GM19397 (cell line): Measurements from ENCODE around the gene RSPH1.
"Not testable (repeated sequence)": the region's sequence is repeated elsewhere in the genome, so short reads cannot be mapped to it uniquely, and the experiment has no call there.

ENCODE experiments used
- ATAC-seq: cut with Tn5 transposase; IDR thresholded peaks from one replicate; pipeline ENCODE4 v1.9.1; 2021; ENCODE audit warnings: mild to moderate bottlenecking, moderate library complexity; ENCODE audit not compliant: unreplicated experiment

RSPH1 gene

DNA sequence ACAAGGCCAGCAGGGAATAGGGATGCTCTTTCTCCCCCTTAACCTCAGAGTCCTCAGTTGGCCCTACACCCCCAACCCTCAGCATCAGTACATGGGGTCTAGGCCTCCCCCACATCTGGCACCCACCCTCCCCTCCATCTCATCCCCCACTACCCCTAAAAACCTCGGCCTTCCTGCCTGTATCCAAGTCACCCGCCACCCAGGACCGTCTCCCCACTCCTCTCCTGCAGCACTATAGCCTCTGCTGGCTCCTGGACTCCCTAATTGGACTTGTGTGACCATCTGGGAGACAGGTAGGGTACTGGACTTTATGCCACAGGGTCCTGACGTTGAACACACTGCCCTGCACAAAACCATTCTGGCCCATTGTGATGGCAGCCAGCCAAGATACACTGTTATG is 6.0 kb downstream of the RSPH1 start:
- ATAC-seq = no peak

DNA sequence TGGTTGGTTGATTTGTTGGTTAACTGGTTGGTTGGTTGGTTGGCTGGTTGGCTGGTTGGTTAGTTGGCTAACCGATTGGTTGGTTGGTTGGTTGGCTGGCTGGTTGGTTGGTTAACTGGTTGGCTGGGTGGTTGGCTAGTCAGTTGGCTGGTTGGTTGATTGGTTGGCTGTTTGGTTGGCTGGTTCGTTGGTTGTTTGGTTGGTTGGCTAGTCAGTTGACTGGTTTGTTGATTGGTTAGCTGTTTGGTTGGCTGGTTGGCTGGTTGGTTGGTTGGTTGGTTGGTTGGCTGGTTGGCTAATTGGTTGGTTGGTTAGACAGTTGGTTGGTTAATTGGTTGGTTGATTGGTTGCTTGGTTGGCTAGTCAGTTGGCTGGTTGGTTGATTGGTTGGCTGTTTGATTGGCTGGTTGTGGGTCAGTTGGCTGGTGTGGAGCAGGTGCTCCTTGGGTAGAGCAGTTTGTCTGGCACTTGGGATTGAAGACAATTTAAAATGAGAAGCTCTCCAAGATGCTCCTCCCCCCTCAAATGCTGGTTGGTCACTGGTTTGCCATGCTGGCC is 6.9 kb downstream of the RSPH1 start:
- ATAC-seq = no peak

DNA sequence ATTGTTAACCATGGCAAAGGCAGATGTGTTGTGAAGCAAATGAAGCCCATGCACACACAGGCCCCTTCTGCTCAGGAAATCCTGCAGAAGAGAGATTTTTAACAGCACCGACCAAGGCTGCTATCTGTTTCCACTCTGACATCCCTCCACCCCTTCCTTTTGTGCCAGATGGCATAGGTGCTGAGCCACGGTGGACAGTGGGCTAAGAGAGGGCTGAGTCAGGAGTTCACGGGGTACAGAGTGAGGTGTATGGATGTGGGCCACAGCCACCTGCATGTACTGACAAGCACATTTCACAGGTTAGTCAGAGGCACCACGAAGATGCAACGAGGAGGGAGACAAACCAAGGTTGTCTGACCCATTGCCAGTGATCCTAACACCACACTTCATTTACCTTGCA is 9.5 kb downstream of the RSPH1 start:
- ATAC-seq = no peak

DNA sequence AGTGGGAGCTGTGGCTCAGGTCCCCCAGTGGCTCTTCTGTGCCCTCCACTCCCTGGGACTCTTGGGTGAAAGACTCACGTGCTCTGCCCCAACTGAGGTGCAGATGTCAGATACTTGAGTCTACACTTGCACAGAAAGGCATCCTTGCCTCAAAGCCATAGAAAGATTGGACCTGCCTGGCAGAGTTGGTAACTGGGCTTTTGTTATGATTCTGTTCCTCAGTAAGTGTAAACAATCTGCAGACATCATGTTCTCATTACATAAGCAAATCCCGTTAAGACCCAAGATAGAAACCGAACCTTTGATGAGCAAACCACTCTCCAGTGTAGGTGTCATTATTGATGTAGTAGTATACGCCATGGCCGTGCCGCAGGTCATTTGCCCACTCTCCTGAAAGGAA is 10.0 kb downstream of the RSPH1 start:
- no peak for ATAC-seq

DNA sequence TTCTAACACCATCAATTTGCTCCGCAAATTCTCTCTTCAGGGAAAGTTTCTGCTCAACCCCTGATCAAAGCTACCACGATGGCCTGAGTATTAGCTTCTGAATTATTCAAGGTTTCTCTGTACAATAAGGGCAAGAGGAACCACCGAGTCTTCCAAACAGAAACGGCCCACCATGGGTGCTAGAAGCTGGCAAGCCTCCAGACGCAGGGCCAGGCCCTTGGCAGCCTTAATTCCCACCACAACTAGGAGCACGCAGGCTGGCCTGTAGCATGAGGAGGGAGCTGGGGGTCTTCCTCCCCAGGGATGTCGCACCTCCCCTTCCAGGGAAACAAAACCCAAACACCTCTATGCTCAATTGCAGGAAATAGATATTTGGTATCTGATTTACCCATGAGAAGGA is 11.1 kb downstream of the RSPH1 start:
- no peak for ATAC-seq

DNA sequence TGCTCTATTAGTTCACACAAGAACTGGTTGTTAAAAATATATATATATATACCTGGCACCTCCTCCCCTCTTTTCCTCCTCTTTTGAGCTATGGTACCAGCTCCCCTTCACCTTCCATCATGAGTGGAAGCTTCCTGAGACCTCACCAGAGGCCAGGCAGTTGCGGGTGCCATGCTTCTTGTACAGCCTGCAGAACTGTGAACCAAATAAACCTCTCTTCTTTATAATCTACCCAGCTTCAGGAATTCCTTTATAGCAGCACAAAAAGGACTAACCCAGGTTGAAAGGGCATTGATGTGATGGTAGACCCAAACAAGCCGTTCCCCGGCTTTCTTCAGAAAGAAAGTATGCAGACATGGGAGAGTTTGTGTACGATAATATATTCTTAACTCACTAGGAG is 14.9 kb downstream of the RSPH1 start:
- no peak for ATAC-seq

DNA sequence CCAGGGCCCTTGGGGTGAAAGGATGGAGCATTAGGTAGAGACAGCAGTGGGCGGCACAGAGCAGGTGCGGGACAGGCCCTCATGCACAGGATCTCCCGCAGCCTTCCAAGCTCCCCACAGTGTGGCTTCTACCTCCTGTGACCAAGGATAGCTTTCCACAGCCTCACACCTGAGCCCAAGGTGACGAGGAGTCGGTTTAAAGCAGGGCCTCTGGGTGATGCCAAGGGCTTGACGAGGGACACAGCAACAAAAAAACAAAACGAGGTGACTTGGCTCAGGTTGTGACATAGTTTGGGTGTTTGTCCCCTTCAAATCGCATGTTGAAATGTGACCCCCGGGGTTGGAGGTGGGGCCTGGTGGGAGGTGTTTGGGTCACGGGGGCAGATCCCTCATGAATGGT is 15.3 kb downstream of the RSPH1 start:
- no peak for ATAC-seq

DNA sequence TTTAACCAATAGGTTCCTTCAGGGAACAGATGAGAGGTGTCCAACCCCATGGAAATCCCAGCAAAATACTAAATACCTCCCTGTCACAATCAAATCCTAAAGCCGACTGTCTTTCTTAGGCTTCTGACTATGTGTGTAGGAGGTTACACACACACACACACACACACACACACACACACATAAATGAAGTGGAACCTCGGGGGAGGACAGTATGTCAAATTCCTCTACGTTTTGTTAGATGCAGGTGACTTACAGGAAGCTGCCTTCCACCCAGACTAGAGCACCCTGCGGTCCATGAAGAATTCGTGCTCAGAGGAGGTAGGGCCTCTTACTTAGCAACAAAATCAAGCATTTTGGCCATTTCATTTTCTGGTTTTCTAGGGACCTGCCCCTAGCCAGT is 16.4 kb downstream of the RSPH1 start:
- no peak for ATAC-seq

DNA sequence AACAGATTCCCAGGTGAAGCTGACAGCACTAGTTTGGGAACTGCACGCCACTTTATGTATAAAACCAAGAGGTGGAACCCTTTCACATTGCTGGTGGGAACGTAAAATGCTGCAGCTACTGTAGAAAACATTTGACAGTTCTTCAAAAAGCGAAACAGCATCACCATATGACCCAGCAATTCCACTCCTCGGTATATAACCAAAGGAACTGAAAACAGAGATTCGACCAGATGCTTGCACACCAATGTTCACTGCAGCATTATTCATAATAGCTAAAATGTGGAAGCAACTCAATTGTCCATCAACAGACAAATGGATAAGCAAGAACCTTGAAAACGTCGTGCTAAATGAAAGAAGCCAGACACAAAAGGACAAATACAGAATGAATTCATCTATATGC is 17.5 kb downstream of the RSPH1 start:
- no peak for ATAC-seq

DNA sequence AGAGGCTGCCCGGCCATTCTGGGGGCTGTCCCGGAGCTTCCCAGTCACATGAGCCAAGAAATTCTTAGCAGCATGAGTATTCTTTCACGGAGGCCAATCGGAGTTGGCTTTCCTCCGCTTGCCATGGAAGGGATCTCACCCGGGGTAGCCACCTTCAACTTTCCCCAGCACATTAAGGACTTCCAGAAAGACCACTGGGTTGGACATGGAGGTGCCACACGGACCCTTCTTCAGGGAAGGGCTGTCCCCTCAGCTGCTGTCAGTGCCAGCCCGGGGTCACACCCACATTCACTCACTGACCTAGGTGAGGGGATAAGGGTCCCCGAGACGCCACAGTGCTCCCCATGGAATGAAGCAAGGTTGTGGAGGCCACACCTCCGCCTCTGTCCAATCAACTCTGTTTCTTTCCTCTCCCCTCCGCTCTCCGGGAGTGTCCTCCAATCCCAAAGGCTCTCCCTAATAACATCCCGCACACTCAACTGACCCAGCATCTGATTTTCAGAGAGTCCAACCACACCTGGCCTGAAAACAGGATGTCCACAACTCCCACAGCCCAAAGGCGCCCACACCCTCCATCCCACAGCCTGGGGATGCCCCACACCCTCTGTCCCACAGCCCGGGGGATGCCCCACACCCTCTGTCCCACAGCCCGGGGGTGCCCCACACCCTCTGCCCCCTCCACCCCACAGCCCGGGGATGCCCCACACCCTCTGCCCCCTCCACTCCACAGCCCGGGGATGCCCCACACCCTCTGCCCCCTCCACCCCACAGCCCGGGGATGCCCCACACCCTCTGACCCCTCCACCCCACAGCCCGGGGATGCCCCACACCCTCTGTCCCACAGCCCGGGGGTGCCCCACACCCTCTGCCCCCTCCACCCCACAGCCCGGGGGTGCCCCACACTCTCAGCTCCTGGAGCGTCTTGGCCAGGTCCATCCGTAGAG is 19.4 kb downstream of the RSPH1 start:
- no peak for ATAC-seq

DNA sequence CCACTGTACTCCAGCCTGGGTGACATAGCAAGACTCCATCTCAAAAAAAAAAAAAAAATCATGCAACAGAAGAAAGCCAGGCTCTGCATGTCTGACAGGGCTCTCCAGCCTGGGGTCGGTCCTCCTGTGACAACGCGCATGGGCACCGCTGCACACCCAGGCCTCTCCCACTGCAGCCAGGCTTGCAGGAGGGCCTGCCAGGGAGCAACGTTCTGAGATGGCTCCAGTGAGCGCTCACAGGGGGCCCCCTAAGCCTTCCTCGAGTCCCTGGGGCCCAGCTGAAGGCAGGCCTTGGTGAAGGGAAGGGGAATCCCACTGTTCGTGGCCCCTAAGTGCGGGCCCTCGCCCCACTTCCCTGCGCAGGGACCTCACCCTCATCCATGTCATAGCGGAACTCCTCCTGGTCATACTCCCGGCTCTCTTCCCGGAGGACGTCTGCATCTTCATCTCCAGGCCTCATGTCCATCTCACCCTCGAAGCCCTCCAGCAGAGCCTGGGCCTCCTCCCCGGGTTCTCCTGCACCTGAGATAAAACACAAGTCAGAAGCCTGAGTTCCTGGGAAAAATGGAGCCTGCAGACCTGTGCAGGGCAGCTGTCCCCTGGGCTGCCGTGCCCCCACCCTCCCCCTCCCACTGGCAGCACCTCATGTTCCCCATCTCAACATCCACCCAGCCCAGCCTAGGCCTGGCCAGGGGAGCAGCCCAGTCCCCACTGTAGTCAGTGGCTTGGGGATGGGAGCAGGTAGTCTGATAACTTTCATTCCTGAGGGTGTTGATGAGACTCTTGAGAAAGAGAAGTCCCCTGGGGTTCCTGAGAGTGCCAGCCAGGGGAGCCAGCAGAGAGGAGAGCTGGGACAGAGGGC is 20.3 kb downstream of the RSPH1 start:
- no peak for ATAC-seq

DNA sequence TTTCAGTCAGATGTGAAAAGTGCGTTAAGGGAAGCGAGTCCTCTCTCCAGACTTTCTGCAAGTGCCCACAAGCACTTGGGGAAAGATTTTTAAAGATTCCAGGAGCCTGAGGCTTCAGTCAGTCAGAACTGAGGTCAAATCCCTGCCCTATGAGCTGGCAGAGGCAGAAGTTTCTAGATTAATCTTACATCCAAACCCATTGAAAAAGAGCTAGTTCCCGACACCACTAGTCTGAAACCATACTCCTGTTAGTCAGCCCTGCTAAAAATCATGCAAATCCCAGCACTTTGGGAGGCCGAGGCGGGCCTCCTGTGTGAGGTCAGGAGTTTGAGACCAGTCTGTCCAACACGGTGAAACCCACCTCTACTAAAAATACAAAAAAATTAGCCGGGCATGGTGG is 21.0 kb downstream of the RSPH1 start:
- ATAC-seq = no peak

DNA sequence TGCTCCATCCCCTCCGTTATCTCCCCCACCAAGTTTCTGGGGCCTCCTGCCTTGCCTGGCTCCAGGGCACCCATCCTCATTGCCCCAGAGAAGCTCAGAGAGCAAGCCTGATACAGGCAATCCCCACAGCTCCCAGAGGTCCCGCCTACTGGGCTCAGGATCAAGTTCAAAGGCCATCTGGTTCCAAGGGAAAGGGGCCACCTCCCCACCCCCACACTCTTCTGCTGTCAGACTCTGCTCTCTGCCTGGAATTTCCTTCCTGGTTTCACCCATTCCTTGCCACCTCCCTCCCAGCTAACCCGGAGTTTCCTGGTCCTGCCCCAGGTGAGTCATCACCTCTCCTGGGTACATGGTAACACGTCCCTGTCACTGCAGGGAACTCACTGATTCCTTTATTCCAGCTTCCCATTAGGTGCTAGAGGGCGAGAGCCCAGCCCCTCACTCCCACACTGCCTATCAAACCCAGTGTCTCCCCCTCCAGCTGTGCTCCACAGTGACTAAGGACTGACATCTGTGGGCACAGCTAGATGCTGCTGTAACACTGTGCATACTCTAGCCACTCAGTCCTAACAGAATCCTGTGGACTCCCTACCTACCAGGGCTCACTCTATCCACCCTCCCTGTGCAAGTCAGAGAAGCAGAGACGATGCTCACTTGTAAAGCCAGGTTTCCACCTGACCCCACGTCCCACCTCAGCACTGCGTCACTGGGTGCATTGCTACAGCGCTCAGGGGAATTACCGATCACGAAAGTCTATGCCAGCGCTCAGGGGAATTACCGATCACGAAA is 21.8 kb downstream of the RSPH1 start:
- peak; percentile 46 for ATAC-seq

DNA sequence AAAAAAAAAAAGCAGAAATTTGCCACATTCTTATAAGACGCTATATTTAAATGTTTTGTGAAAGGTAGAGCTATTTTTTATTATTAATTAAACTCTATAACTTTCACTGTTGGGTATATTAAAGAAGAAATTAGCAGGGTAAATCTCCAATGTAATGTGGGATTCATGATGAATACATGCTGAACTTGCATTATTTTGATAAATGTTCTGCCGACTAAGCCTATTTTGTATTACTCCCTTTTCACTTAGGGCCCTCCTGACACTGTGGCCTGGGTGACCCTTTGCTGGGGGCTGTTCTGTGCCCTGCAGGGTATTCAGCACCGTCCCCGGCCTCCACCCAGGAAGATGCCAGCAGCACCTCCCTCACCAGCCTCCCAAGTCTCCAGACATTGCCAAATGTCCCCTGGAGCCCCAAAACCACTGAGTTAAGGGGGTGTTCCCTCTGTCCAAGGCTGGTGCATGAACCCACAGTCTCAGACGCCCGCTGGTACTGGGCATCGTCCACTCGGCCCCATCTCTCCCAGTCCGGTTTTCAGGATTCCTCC is 22.5 kb downstream of the RSPH1 start:
- no peak for ATAC-seq

DNA sequence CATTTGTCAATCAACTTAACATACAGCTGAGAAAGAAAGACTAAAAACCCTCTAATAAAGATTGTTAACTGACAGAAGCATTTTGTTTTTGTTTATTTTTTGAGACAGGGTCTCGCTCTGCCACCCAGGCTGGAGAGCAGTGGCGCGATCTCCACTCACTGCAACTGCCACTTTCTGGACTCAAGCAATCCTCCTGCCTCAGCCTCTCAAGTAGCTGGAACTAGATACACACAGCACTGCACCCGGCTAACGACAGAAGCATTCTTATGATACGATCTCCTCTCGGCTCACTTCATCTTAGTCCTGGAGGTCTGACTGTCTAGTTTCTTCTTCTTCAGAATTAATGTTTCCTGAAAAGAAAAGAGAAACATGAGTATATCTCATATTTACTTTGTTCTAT is 23.5 kb downstream of the RSPH1 start:
- no peak for ATAC-seq

DNA sequence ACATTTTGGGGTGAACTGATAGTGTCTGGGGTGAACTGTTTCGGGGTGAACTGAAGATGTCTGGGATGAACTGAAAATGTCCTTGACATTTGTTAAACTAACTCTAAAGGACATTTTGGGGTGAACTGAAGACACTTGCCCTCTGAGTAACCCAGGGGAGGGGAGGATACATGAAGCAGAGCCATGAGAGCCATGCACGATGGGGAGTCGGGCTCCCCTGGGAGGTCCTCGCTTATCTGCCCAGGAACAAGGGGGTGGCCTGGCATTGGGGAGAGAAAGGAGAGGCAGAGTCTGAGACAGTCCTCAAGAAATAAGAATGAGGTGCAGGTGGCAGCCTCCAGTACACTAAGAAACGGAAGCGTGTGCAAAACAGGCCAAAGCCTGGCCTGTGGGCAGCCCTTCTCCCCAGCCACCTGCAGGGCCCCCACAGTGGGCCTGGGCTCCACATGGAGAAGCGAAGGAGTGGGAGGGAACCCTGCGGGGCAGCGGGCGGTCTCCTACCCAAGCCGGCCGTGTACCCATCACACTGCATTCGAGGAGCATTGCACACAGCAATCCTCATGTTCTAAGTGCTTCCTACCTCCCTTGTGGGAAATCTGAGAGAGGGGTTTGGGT is 24.2 kb downstream of the RSPH1 start:
- ATAC-seq = no peak

DNA sequence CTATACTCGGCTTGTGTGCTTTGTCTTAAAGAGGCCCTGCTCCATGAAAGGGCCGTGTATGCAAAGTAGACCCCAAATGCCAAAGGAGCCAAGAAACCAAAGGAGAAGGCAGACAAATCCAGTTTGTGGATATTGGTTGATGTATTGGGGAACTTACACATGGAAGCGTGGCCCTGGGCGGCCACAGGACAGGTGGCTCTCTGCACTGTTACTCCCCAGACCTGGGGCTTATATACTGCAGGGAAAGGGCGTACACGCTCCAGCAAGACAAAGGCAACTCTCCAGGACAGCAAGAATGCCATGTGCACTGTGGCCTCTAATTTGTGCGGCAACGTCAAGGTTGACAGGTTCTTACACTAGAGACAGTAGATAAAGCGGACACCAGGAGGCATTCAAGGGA is 24.8 kb downstream of the RSPH1 start:
- no peak for ATAC-seq

DNA sequence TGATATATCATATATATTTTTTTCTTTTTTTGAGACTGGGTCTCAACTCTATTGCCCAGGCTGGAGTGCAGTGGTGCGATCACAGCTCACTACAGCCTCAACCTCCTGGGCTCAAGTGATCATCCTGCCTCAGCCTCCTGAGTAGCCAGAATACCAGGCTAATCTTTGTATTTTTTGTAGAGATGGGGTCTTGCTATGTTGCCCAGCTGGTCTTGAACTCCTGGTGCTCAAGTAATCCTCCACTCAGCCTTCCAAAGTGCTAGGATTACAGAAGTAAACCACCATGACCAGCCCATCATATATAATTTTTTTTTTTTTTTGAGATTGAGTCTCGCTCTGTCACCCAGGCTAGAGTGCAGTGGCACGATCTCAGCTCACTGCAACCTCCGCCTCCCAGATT is 26.3 kb downstream of the RSPH1 start:
- not testable (repeated sequence) for ATAC-seq

DNA sequence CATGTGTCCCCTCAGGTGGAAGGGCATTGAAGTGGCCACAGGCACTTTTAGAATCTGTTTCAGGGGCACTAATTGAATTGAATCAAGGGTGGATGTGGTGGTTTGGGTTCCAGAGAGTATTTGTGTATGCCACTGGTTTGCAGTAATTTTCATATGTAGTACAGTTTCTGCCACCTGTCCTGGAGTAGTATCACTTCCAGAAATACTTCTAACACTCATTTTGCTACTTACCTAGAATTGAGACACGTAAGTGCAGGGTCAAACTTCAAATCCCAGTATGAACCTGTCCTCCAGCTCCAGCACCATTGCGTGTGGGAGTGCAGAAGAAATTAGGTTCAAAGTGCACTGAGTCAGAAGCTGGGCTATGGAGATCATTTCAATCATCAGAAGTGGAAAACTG is 26.8 kb downstream of the RSPH1 start:
- no peak for ATAC-seq

DNA sequence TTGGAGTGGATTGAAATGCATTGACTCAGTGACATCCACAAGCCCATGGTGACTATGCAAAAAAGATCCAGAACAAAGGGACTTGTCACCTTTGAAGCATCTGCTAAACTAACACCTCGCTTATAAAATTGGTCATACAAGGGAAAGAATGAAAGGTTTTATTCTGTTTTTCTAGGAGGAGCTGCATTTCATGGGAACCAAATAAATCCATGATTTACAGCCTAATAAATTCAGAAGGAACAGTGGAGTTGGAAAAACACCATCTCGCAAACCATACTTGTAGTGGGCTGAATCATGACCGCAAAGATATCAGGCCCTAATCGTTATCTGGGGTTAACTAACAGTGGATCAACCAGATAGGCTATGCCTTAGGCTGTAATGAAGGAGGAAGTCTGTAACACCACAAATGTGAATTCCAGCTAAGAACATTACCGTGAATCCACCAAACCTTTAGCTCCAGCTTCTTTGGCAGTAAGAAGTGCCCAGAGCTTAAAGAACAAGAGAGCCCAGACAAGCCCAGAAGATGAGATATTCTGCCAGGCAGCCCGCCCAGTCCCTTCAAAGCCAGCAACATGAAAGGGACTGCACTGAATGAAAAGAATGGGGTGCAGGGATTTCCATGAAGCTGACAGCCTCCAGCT is 27.4 kb downstream of the RSPH1 start:
- ATAC-seq = no peak
